ENCODE data around the gene GRM8.
"Not testable (repeated sequence)": the region's sequence is repeated elsewhere in the genome, so short reads cannot be mapped to it uniquely, and the experiment has no call there.

GRM8 gene

GRCh38 chr7:126843883-126844282, 408.9 kb downstream of the GRM8 start:
- DNase-seq (ENCODE audit: extremely low spot score, insufficient read length, low read depth) (no peak), FAIRE-seq (no peak)

- FAIRE-seq: no peak
- DNase-seq (ENCODE audit: extremely low spot score, insufficient read length, low read depth): no peak
These were observed 409.4 kb downstream of the GRM8 start for GRCh38 chr7:126843336-126843735.

DNA sequence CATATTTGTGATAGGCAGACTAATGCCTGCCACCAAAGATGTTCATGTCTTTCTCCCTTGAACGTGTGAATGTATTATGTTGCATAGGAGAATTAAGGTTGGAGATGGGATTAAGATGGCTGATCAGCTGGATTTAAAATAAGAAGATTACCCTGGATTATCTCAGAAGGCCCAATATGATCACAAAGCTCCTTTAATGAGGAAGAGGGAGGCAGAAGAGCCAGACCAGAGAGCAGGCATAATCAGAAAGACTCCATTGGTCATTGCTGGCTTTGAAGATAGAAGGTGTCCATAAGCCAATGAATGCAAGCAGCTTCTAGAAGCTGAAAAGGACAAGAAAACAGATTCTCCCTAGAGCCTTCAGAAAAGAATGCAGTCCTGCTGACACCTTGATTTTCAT, 410.3 kb downstream of the GRM8 start:
- FAIRE-seq: no peak
- DNase-seq (ENCODE audit: extremely low spot score, insufficient read length, low read depth): no peak

DNA sequence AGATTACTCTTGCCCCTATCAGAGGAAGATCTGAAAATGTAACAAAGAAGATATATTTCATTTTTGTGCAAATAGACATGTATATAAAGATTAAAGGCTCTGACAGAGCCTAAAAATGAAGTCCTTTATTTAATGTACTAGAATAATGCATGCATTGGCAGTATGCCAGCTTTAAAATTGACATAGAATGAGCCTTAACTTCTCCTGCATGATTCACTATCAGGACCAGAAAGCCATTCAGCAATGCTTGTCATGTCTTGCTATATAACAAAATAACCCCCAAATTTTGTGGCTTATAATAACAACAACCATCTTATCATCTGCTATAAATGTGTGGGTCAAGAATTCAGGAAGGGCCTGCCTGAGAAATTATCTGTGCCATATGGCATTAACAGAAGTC, 411.9 kb downstream of the GRM8 start:
- DNase-seq (ENCODE audit: extremely low spot score, insufficient read length, low read depth) (no peak), FAIRE-seq (no peak)

- no peak for FAIRE-seq
- no peak for DNase-seq (ENCODE audit: extremely low spot score, insufficient read length, low read depth)
These were observed 413.1 kb downstream of the GRM8 start for GRCh38 chr7:126839624-126840023.

DNA sequence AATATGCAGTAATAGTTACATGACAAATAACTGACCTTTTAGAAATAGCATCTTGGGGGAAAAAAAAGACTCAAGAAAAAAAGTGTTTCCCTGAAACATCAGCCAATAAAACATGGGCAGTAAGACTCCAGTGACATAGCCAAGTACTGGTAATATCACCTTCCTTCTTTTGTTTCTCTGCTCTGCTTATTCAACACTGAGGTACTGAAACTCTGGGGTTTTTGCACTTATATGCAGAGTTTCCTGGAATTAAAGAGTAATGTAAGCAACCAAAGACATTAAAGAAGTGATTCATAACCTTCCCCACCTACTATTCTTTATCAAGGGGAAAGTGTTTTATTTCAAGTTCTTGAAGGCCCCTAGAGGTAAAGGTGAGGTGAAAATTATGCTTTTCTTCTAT, 414.5 kb downstream of the GRM8 start:
- FAIRE-seq (no peak), DNase-seq (ENCODE audit: extremely low spot score, insufficient read length, low read depth) (no peak)

DNA sequence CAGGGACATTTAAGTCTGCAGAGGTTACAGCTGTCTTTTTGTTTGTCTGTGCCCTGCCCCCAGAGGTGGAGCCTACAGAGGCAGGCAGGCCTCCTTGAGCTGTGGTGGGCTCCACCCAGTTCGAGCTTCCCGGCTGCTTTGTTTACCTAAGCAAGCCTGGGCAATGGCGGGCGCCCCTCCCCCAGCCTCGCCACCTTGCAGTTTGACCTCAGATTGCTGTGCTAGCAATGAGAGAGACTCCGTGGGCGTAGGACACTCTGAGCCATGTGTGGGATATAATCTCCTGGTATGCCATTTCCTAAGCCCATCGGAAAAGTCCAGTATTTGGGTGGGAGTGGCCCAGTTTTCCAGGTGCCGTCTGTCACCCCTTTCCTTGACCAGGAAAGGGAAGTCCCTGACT, 421.5 kb downstream of the GRM8 start:
- not testable (repeated sequence) for FAIRE-seq; DNase-seq (ENCODE audit: extremely low spot score, insufficient read length, low read depth)

GRCh38 chr7:126820925-126821324, 431.8 kb downstream of the GRM8 start:
- DNase-seq (ENCODE audit: extremely low spot score, insufficient read length, low read depth) (no peak), FAIRE-seq (no peak)

DNA sequence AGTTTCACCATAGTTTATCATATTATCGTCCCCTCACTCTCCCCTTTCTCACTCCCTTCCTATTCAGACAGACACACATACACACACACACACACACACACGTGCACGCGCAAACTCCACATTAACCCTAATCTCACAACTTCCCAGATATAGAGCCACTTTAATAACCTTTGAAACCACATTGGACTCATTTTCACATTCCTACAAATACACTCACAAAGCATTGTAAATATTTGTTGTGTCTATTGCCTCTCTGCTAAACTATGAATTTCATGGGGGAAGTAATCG, 433.6 kb downstream of the GRM8 start:
- FAIRE-seq: no peak
- no peak for DNase-seq (ENCODE audit: extremely low spot score, insufficient read length, low read depth)

GRCh38 chr7:126818393-126819196, 434.1 kb downstream of the GRM8 start:
- DNase-seq (ENCODE audit: extremely low spot score, insufficient read length, low read depth) (no peak), FAIRE-seq (no peak)

DNA sequence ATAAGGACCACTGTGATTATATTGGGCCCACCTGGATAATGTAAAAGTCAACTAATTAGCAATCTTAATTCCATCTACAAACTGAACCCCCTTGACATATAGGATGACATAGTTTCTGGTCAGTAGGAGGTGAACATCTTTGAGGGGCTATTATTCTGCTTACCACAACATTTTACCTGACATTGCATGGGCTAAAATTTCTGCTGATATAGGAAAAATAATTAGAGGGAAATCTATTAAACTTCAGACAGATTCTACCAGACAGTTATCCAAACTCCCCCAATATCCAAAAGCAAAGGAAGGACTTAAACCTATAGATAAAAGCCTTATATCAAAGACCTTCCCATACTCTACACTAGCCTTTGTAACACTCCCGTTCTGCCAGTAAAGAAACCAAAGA, 443.6 kb downstream of the GRM8 start:
- DNase-seq (ENCODE audit: extremely low spot score, insufficient read length, low read depth): no peak
- no peak for FAIRE-seq

- FAIRE-seq: no peak
- DNase-seq (ENCODE audit: extremely low spot score, insufficient read length, low read depth): no peak
These were observed 446.1 kb downstream of the GRM8 start for GRCh38 chr7:126806614-126807013.

DNA sequence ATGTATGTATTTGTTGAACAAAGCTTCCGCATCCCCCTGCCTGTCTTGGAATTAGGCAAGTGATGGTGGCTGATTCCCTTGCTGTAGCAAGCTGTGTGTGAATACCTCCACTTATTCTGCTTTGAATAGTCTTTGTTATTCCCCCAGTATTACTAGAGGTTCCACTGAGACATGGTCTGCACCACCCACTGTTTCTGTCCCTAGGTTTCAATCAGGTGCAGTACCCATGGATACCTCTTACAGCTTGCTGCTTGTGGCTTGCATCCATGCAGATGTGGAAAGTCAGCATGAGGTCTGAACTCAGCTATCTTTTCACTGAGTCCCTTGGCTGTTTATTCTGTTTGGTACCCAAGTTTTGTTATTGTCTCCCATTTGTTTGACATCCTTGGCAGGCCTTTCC, 447.4 kb downstream of the GRM8 start:
- DNase-seq (ENCODE audit: extremely low spot score, insufficient read length, low read depth): no peak
- FAIRE-seq: no peak

GRCh38 chr7:126804604-126805003, 448.1 kb downstream of the GRM8 start:
- FAIRE-seq: no peak
- no peak for DNase-seq (ENCODE audit: extremely low spot score, insufficient read length, low read depth)

DNA sequence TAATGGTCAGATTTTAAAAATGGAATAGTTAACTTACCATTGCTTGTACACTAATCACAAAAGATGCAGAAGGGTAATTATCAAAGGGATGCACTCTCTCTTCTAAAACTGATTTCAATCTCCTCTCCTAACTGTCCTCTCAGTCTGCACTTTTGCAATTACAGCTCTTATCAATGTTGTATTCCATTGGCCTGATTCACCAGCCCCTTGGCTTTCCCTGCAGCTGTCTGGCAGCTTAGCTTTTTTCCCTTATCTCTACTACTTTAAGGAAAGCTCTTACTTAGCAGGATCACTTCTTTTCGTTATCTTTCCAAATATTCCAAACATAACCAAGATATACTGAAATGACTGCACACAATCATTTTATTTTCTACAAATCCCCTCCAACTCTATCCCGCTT, 448.8 kb downstream of the GRM8 start:
- DNase-seq (ENCODE audit: extremely low spot score, insufficient read length, low read depth): no peak
- FAIRE-seq: no peak

DNA sequence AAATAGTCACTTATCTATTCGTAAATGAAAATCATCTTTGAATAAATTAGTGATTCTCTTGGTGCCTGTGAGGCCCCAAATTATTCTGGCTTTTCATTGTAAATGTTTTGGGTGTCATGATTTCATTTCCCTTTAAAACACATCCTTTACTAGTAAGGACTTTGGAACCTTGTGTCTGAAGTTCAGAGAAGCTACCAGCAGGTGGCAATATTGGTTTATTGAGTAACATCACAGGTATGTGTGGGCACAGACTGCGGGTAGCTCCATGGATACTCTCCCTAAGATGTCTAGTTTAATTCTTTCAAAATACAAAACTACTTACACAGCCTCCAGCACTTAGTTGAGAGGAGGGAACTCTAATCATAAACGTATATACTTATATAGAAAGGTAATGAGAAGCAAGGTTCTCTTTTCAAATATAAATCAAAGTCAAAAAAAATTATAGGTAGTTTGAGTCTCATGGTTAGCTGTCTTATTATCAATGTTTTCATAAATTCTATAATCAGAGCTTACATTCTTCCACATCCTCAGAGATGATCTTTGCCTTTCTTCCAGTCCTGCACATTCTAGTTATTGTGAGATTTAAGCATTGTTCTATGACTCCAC, 449.6 kb downstream of the GRM8 start:
- FAIRE-seq: peak; percentile 86
- peak; percentile 17 for DNase-seq (ENCODE audit: extremely low spot score, insufficient read length, low read depth)

GRCh38 chr7:126801733-126802132, 451.0 kb downstream of the GRM8 start:
- DNase-seq (ENCODE audit: extremely low spot score, insufficient read length, low read depth) (no peak), FAIRE-seq (no peak)

GRCh38 chr7:126799541-126799940, 453.2 kb downstream of the GRM8 start:
- no peak for FAIRE-seq

GRCh38 chr7:126792521-126792920, 460.2 kb downstream of the GRM8 start:
- no peak for DNase-seq (ENCODE audit: extremely low spot score, insufficient read length, low read depth)
- FAIRE-seq: no peak

More at GRCh38 chr7:126799541-126799940, 453.2 kb downstream of the GRM8 start:
- DNase-seq (ENCODE audit: extremely low spot score, insufficient read length, low read depth): no peak

GRCh38 chr7:126791306-126791705, 461.4 kb downstream of the GRM8 start:
- DNase-seq (ENCODE audit: extremely low spot score, insufficient read length, low read depth) (no peak), FAIRE-seq (no peak)

DNA sequence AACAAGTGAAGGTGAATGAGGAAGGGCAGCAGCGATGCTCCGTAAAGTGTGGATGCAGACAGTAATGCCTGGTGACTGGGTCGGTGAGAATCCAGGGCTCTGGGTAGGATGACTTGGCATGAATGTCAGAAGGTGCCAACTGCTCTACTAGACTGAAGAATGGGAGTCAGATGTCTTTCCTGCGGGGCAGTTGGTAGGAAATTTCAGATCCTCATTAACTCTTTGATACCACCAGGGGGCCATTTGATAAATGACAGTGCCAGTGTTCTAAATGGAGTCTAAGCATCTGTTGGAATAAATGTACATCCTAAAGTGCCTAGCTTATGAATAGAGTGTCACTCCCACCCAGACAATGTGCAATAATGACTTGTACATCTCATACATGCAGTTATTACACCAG, 462.0 kb downstream of the GRM8 start:
- DNase-seq (ENCODE audit: extremely low spot score, insufficient read length, low read depth): no peak

GRCh38 chr7:126783613-126784012, 469.1 kb downstream of the GRM8 start:
- no peak for FAIRE-seq
- no peak for DNase-seq (ENCODE audit: extremely low spot score, insufficient read length, low read depth)

More for the DNA sequence above, 462.0 kb downstream of the GRM8 start:
- no peak for FAIRE-seq

All from GM18507 (cell line).